Upper lobe of left lung (tissue), 4 donors: ENCODE results near the gene PHACTR1.

ENCODE experiments used
- POLR2A ChIP-seq, 4 donors: fragments of 450-650 bp; IDR thresholded peaks; one replicate each; pipeline ENCODE4 v1.5.1; 2016 to 2017; ENCODE audit warnings: antibody characterized with exemption in 4 of 4, mild to moderate bottlenecking in 2 of 4
- POLR2AphosphoS5 ChIP-seq, 2 donors: sonication (generic); formaldehyde crosslinking; IDR thresholded peaks; one replicate each; pipeline ENCODE4 v1.5.1; 2017; ENCODE audit warnings: antibody characterized with exemption in 2 of 2
- TF ChIP-seq, protein P1 (sequence below), 6 experiments: fragments of 450-650 bp in 4 of 6; fragments of 200-600 bp in 2 of 6; sonication (generic) in 2 of 6; IDR thresholded peaks; one replicate each; pipeline ENCODE4 v1.5.1; 2016 to 2019; ENCODE audit warnings: antibody characterized with exemption in 6 of 6

DNA sequence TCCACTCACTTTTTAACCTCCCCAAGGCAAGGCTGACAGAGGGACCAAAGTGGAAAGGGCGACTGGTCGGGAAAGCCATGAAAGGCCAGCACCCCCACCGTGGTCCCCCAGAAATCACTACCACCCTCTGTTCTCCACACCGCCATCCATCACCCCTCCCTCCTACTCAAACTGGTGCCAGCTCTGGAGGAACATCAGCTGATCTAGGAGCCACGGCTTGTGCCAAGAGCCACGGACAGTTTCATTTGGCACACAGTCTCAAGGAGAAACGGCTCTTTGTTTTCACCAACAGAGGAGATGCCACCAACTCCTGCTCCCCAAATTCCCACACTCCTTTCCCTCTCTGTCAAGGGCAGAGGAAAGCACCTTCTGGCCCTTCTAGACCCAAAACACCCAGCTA lies 585.7 kb downstream of the PHACTR1 start:
- no peak for TF ChIP-seq POLR2AphosphoS5 (IDR thresholded peaks at IDR 0.05)
- no peak for TF ChIP-seq POLR2A (IDR thresholded peaks at IDR 0.05)
- TF ChIP-seq, protein P1, sequence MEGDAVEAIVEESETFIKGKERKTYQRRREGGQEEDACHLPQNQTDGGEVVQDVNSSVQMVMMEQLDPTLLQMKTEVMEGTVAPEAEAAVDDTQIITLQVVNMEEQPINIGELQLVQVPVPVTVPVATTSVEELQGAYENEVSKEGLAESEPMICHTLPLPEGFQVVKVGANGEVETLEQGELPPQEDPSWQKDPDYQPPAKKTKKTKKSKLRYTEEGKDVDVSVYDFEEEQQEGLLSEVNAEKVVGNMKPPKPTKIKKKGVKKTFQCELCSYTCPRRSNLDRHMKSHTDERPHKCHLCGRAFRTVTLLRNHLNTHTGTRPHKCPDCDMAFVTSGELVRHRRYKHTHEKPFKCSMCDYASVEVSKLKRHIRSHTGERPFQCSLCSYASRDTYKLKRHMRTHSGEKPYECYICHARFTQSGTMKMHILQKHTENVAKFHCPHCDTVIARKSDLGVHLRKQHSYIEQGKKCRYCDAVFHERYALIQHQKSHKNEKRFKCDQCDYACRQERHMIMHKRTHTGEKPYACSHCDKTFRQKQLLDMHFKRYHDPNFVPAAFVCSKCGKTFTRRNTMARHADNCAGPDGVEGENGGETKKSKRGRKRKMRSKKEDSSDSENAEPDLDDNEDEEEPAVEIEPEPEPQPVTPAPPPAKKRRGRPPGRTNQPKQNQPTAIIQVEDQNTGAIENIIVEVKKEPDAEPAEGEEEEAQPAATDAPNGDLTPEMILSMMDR (IDR thresholded peaks at IDR 0.05), result no peak
